D721Med (cell line): ENCODE results near the gene UBE2S.
"Not testable (repeated sequence)": the region's sequence is repeated elsewhere in the genome, so short reads cannot be mapped to it uniquely, and the experiment has no call there.

Experiments used
- DNase-seq: peaks from one replicate; pipeline ENCODE4 v3.0.0; 2011; ENCODE audit warnings: low spot score; ENCODE audit not compliant: insufficient read length
- FAIRE-seq: peaks from 2 replicates; lab custom pipeline; 2011; peaks lifted over from hg19 to GRCh38; lab: Jason Lieb, UNC
- TF ChIP-seq, protein P1 (sequence below): IDR thresholded peaks from 2 replicates; pipeline ENCODE4 v1.5.1; 2012; ENCODE audit warnings: mild to moderate bottlenecking, control low read depth; ENCODE audit not compliant: insufficient read depth; ENCODE audit errors: missing control alignments

Gene UBE2S

DNA sequence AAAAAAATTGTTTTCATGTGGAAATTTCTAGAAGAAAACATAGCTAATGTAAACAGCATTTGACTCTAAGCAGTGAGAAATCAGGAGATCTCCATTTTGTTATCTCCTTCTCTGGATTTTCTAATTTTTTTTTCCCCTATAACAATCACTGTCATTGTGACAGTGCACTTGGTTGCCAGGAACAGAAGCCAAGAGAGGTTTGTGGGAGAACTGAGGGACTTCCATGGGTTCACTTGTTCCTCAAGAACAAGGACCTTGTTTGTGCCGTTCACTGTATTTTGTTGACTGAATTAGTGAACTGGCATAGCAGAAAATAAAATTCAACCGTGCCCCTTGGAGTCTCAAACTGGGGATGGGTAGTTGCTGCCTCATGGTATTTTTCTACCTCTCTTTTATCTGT lies 18.5 kb upstream of the UBE2S start:
- TF ChIP-seq, protein P1, sequence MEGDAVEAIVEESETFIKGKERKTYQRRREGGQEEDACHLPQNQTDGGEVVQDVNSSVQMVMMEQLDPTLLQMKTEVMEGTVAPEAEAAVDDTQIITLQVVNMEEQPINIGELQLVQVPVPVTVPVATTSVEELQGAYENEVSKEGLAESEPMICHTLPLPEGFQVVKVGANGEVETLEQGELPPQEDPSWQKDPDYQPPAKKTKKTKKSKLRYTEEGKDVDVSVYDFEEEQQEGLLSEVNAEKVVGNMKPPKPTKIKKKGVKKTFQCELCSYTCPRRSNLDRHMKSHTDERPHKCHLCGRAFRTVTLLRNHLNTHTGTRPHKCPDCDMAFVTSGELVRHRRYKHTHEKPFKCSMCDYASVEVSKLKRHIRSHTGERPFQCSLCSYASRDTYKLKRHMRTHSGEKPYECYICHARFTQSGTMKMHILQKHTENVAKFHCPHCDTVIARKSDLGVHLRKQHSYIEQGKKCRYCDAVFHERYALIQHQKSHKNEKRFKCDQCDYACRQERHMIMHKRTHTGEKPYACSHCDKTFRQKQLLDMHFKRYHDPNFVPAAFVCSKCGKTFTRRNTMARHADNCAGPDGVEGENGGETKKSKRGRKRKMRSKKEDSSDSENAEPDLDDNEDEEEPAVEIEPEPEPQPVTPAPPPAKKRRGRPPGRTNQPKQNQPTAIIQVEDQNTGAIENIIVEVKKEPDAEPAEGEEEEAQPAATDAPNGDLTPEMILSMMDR, result no peak
- FAIRE-seq (no peak), DNase-seq (no peak)

DNA sequence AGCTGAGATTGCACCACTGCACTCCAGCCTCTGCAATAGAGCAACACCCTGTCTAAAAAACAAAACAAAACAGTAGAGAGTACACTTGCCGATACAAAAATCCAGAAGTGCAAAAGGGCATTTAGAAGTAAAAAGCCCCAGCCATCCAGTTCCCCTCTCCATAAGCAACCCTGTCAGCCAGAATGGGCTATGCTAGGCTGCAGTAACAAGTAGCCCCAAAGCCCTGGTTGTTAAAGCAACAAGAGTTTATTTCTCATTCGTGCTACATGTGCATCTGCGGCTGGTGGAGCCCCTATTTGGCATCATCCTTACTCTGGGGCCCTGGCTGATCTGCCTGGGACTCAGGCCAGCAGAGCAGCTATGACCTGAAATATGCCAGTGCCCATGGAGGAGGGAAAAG lies 16.9 kb upstream of the UBE2S start:
- DNase-seq, result no peak
- FAIRE-seq, result no peak
- TF ChIP-seq, protein P1, result no peak

DNA sequence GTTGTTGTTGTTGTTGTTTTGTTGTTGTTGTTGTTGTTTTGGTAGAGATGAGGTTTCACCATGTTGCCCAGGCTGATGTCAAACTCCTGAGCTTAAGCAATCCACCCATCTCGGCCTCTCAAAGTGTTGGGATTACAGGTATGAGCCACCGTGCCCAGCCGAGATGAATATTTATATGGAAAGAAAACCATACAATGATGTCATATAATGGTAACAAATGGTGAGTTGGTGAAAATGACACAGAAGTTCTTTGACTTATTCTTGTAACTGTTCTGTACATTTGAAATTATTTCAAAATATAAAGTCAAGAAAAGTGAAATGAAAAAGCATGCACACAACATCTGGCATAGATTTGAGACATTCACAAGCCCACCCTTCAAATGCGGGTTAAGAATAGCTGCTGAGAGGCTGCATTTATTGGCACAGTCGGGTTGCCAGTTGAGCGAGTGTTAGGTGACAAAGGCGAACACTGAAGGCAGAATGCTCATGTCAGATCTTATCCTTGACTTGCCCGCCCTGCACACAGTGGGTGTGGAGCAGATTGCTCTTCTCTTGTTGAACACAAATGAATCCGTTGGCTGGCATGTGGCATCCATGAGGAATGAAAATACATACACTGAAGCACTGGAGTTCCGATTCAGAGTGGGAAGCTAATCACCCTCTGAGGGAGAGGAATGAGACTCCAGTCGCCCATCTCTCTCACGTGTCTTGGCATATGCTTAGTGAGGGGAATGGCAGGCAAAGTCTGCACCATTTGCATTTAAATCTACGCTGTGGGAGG lies 15.8 kb upstream of the UBE2S start:
- FAIRE-seq, result no peak
- TF ChIP-seq, protein P1, result no peak

DNA sequence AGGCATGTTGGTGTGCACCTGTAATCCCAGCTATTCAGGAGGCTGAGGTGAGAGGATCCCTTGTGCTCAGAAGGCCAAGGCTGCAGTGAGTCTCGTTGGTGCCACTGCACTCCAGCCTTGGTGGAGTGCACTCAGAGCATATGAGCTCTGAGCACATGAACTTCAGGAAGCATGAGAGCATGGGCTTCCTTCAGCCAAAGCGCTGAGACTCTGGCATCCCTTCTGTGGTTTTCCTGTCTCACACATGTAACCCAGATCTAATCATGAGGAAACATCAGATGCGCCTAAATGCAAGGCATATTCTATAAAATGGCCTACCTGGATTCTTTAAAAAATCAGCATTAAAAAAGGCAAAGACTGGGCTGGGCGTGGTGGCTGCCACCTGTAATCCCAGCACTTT lies 13.7 kb upstream of the UBE2S start:
- DNase-seq, FAIRE-seq: not testable (repeated sequence)

More for the DNA sequence above, 15.8 kb upstream of the UBE2S start:
- DNase-seq, result no peak

DNA sequence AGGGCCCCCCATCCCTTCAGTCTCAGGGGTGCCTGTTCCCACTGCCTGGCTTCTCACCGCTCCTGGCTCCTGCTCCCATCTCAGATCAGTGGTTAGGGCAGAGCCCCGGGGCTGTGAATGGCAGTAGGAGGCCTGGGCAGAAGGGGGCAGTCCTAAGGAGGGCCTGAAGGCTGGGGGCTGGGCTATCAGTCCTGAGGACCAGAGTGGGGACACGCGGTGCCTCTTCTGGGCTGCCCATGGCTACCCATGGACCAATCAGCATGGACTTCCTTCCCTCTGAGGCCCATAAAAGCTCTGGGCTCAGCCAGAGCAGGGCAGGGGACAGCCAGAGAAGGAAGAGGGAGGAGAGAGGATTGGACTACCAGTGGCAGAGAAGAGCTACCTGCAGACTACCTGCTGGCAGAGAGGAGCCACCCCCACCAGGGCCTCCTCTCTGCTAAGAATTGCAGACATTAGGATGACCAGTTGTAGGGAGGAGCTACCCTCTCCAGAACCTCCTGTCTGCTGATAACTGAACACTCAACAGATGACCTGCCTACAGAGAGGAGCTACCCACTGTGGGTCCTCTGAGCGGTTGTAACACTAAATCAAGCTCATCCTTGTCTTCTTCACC lies 12.1 kb upstream of the UBE2S start:
- TF ChIP-seq, protein P1, result no peak
- DNase-seq (no peak), FAIRE-seq (no peak)

DNA sequence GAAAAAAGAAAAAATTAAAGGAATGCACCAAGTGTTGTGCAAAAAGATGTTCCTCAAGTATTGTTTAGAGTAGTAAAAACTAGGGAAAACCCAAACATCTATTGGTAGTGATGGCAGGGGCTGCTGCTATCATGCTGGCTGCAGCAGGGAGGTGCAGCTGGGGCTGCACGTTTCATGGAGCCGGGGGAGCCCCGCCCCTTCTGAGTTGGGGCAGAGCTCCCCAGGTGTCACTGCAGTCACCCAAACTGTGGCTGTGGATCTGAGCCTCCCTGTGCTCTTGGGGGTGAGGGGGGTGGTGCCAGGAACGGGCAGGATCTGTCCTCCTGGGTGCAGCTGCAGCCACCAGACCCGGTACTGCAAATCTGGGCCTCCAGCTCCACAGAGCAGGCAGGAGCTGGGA lies 11.5 kb upstream of the UBE2S start:
- DNase-seq, result no peak
- TF ChIP-seq, protein P1, result no peak
- no peak for FAIRE-seq

DNA sequence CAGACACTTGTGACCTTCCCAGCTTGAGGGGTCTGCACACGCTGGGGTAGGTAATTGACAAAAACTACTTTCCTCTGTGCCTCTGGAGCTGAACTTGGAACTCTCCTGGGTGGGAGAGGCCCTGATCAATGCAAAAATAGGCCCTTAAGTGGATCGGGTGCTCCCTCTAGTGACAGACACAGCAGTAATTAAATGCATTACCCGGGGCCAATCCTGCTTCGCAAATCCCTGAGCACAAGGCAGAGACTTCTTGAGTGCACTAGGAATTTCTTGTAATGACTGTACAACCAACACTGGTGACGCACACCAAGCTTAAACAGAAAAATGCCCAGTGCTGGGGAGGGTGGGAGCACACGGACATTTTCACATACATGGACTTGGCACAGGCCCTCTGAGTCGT lies 10.6 kb upstream of the UBE2S start:
- TF ChIP-seq, protein P1, result peak; percentile 92
- peak; percentile 38 for FAIRE-seq
- DNase-seq, result peak; percentile 87
